Trophoblast cell (in vitro differentiated cells and primary cell): Measurements from ENCODE around the gene RYK.

Experiments
- DNase-seq, 2 donors: peaks; one replicate each; pipeline ENCODE4 v3.0.0-alpha.2; 2016
- H2AFZ ChIP-seq: 2 replicates; pipeline ENCODE4 v1.6.1; 2013; ENCODE audit warnings: low read length, moderate library complexity, mild to moderate bottlenecking; ENCODE audit not compliant: insufficient read depth, poor library complexity
- H2AK5ac ChIP-seq: 2 replicates; pipeline ENCODE4 v1.6.1; 2013; ENCODE audit warnings: mild to moderate bottlenecking, low read length
- H2BK120ac ChIP-seq: 2 replicates; pipeline ENCODE4 v1.6.1; 2013; ENCODE audit warnings: low read length, mild to moderate bottlenecking, moderate library complexity; ENCODE audit not compliant: insufficient read depth, poor library complexity
- H2BK12ac ChIP-seq: 2 replicates; pipeline ENCODE4 v1.6.1; 2013; ENCODE audit warnings: mild to moderate bottlenecking, low read length, moderate library complexity
- H2BK5ac ChIP-seq: 2 replicates; pipeline ENCODE4 v1.6.1; 2013; ENCODE audit warnings: low read length, low read depth, moderate library complexity, mild to moderate bottlenecking; ENCODE audit not compliant: poor library complexity
- H3K14ac ChIP-seq: 2 replicates; pipeline ENCODE4 v1.6.1; 2013; ENCODE audit warnings: mild to moderate bottlenecking, low read length
- H3K18ac ChIP-seq: 2 replicates; pipeline ENCODE4 v1.6.1; 2013; ENCODE audit warnings: mild to moderate bottlenecking, low read length
- H3K23ac ChIP-seq: 2 replicates; pipeline ENCODE4 v1.6.1; 2013; ENCODE audit warnings: low read length
- H3K27ac ChIP-seq: 2 replicates; pipeline ENCODE4 v1.5.1; 2013; ENCODE audit warnings: low read depth, mild to moderate bottlenecking, inconsistent platforms, low read length, moderate library complexity
- H3K27me3 ChIP-seq: 2 replicates; pipeline ENCODE4 v1.6.1; 2013; ENCODE audit warnings: inconsistent platforms, mild to moderate bottlenecking, low read length, moderate library complexity; ENCODE audit not compliant: insufficient read depth
- H3K36me3 ChIP-seq, 2 experiments: 1 replicate in 1 of 2; 2 replicates in 1 of 2; pipeline ENCODE4 v1.6.1; 2013; ENCODE audit warnings: low read length in 2 of 2, mild to moderate bottlenecking in 2 of 2, moderate library complexity in 1 of 2; ENCODE audit not compliant: insufficient read depth in 2 of 2, control insufficient read depth in 1 of 2
- H3K4ac ChIP-seq: 2 replicates; pipeline ENCODE4 v1.6.1; 2013; ENCODE audit warnings: low read depth, mild to moderate bottlenecking, low read length, moderate library complexity
- H3K4me1 ChIP-seq, 2 experiments: 1 replicate in 1 of 2; 2 replicates in 1 of 2; pipeline ENCODE4 v1.6.1; 2013; ENCODE audit warnings: low read length in 2 of 2, mild to moderate bottlenecking in 2 of 2, moderate library complexity in 1 of 2; ENCODE audit not compliant: insufficient read depth in 2 of 2, control insufficient read depth in 1 of 2
- H3K4me2 ChIP-seq: 2 replicates; pipeline ENCODE4 v1.6.1; 2013; ENCODE audit warnings: inconsistent platforms, mild to moderate bottlenecking, low read length, moderate library complexity
- H3K4me3 ChIP-seq: 2 replicates; pipeline ENCODE4 v1.5.1; 2013; ENCODE audit warnings: mild to moderate bottlenecking, low read depth, low read length, inconsistent platforms
- H3K79me1 ChIP-seq: one replicate; pipeline ENCODE4 v1.6.1; 2013; ENCODE audit warnings: low read length
- H3K79me2 ChIP-seq: 2 replicates; pipeline ENCODE4 v1.6.1; 2013; ENCODE audit warnings: low read length, mild to moderate bottlenecking; ENCODE audit not compliant: control insufficient read depth, insufficient read depth, poor library complexity
- H3K9ac ChIP-seq: 2 replicates; pipeline ENCODE4 v1.6.1; 2013; ENCODE audit warnings: mild to moderate bottlenecking, low read length
- H3K9me3 ChIP-seq: 2 replicates; pipeline ENCODE4 v1.6.1; 2013; ENCODE audit warnings: low read depth, mild to moderate bottlenecking, control low read depth, inconsistent platforms, low read length; ENCODE audit not compliant: insufficient read depth
- H4K12ac ChIP-seq: 2 replicates; pipeline ENCODE4 v1.6.1; 2013; ENCODE audit warnings: low read depth, mild to moderate bottlenecking, low read length, moderate library complexity
- H4K8ac ChIP-seq: 2 replicates; pipeline ENCODE4 v1.6.1; 2013; ENCODE audit warnings: low read depth, mild to moderate bottlenecking, low read length, moderate library complexity
- H4K91ac ChIP-seq: one replicate; pipeline ENCODE4 v1.6.1; 2013; ENCODE audit warnings: low read depth, mild to moderate bottlenecking, low read length, moderate library complexity
- WGBS: extraction: QIAGEN DNeasy Blood & Tissue Kit; methylation state at CpG from one replicate; pipeline ENCODE4 v1.1.7; 2013; ENCODE audit warnings: missing lambda C conversion rate; ENCODE audit not compliant: insufficient read length, insufficient coverage; ENCODE audit errors: extremely low coverage; 5-methylcytosine and 5-hydroxymethylcytosine counted together

RYK gene

GRCh38 chr3:134143828-134144401, 106.7 kb downstream of the RYK start:
- Histone ChIP-seq H2BK12ac (no peak overlapping the region), H3K4me2 (no peak overlapping the region), H3K23ac (no peak overlapping the region), H4K91ac (no peak overlapping the region), H2BK120ac (no peak overlapping the region), H3K18ac (no peak overlapping the region), H3K4me3 (peak overlapping the region; percentile 20), H4K12ac (no peak overlapping the region), H3K14ac (no peak overlapping the region), H2BK5ac (no peak overlapping the region), H2AK5ac (no peak overlapping the region), H3K9me3 (peaks cover 7% of the 10 kb centered on the region), H3K27me3 (no peaks in the 10 kb centered on the region), H3K36me3 (peaks cover 0 to 6% of the 10 kb centered on the region in 2 experiments), H3K79me2 (no peaks in the 10 kb centered on the region), H3K27ac (no peak overlapping the region), H3K79me1 (peaks cover 1% of the 10 kb centered on the region), H4K8ac (no peak overlapping the region), H3K9ac (no peak overlapping the region), H2AFZ (no peak overlapping the region), H3K4me1 (peaks cover 12 to 19% of the 10 kb centered on the region in 2 experiments), H3K4ac (no peak overlapping the region)
- DNase-seq: no peak
- whole genome bisulfite sequencing: no CpG with 5 or more reads among the region's 6 CpGs

GRCh38 chr3:134136604-134137003, 114.1 kb downstream of the RYK start:
- Histone ChIP-seq H3K4me1 (peaks cover 4% of the 10 kb centered on the region in 2 experiments), H3K4me2 (no peak overlapping the region), H4K8ac (no peak overlapping the region), H2BK120ac (no peak overlapping the region), H4K12ac (no peak overlapping the region), H2BK12ac (no peak overlapping the region), H3K4ac (no peak overlapping the region), H3K27ac (no peak overlapping the region), H3K18ac (no peak overlapping the region), H3K9ac (no peak overlapping the region), H3K79me2 (no peaks in the 10 kb centered on the region), H3K36me3 (peaks cover 0 to 6% of the 10 kb centered on the region in 2 experiments), H3K9me3 (peaks cover 5% of the 10 kb centered on the region), H3K79me1 (no peaks in the 10 kb centered on the region), H3K14ac (no peak overlapping the region), H3K4me3 (no peak overlapping the region), H2BK5ac (no peak overlapping the region), H3K27me3 (no peaks in the 10 kb centered on the region), H2AFZ (no peak overlapping the region), H2AK5ac (no peak overlapping the region), H3K23ac (no peak overlapping the region), H4K91ac (no peak overlapping the region)
- no CpG with 5 or more reads among the region's 3 CpGs for WGBS
- no peak for DNase-seq

- peaks cover 4% of the 10 kb centered on the region in 2 experiments for H3K4me1 ChIP-seq
- peaks cover 1% of the 10 kb centered on the region for H3K9me3 ChIP-seq
- no peak overlapping the region for H3K14ac ChIP-seq
- H3K27ac ChIP-seq: no peak overlapping the region
- H3K9ac ChIP-seq: no peak overlapping the region
- WGBS: no CpG with 5 or more reads among the region's 3 CpGs
- H3K23ac ChIP-seq: no peak overlapping the region
- H3K36me3 ChIP-seq: peaks cover 0 to 1% of the 10 kb centered on the region in 2 experiments
- no peak overlapping the region for H4K8ac ChIP-seq
- H3K4me3 ChIP-seq: no peak overlapping the region
- H3K79me1 ChIP-seq: no peaks in the 10 kb centered on the region
- no peak overlapping the region for H3K4ac ChIP-seq
- no peak overlapping the region for H4K91ac ChIP-seq
- no peak overlapping the region for H2BK5ac ChIP-seq
- no peak for DNase-seq
- no peaks in the 10 kb centered on the region for H3K27me3 ChIP-seq
- no peak overlapping the region for H2AK5ac ChIP-seq
- H2BK120ac ChIP-seq: no peak overlapping the region
- no peak overlapping the region for H4K12ac ChIP-seq
- H3K79me2 ChIP-seq: no peaks in the 10 kb centered on the region
- H2AFZ ChIP-seq: no peak overlapping the region
- no peak overlapping the region for H3K18ac ChIP-seq
- H3K4me2 ChIP-seq: no peak overlapping the region
- H2BK12ac ChIP-seq: no peak overlapping the region
Observed at GRCh38 chr3:134134698-134135415, 115.8 kb downstream of the RYK start.

- peak; percentile 20 to 42 for DNase-seq
- Histone ChIP-seq H3K14ac (no peak overlapping the region), H3K18ac (no peak overlapping the region), H2AFZ (no peak overlapping the region), H3K23ac (no peak overlapping the region), H3K36me3 (peaks cover 0 to under 1% of the 10 kb centered on the region in 2 experiments), H3K4me1 (peaks cover 4% of the 10 kb centered on the region in 2 experiments), H3K27ac (no peak overlapping the region), H2AK5ac (no peak overlapping the region), H3K4ac (no peak overlapping the region), H4K8ac (no peak overlapping the region), H4K91ac (no peak overlapping the region), H2BK12ac (no peak overlapping the region), H3K79me1 (no peaks in the 10 kb centered on the region), H3K79me2 (no peaks in the 10 kb centered on the region), H3K9ac (no peak overlapping the region), H2BK5ac (no peak overlapping the region), H3K27me3 (no peaks in the 10 kb centered on the region), H3K4me3 (no peak overlapping the region), H3K9me3 (no peaks in the 10 kb centered on the region), H2BK120ac (no peak overlapping the region), H4K12ac (no peak overlapping the region), H3K4me2 (no peak overlapping the region)
- no CpG with 5 or more reads among the region's 1 CpG for WGBS
Observed at GRCh38 chr3:134134240-134134639, 116.4 kb downstream of the RYK start.
